ENCODE measurements around the gene TMEM225B.
"Not testable (repeated sequence)": the region's sequence is repeated elsewhere in the genome, so short reads cannot be mapped to it uniquely, and the experiment has no call there.

Gene TMEM225B

GRCh38 chr7:99597762-99598501 is at the start of gene TMEM225B:
TMEM225B (plus strand) TSS chr7:99598267; CDS start chr7:99604389, 6,122 bp downstream.
- H3K27ac ChIP-seq = no peak within 1 kb of the TSS
- no peak within 1 kb of the TSS for H3K4me3 ChIP-seq

DNA sequence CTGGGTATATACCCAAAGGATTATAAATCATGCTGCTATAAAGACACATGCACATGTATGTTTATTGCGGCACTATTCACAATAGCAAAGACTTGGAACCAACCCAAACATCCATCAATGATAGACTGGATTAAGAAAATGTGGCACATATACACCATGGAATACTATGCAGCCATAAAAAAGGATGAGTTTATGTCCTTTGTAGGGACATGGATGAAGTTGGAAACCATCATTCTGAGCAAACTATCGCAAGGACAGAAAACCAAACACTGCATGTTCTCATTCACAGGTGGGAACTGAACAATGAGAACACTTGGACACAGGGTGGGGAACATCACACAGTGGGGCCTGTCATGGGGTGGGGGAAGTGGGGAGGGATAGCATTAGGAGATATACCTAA is 48.5 kb upstream of the TMEM225B start:
- H3K27ac ChIP-seq, H3K4me3 ChIP-seq: not testable (repeated sequence)

DNA sequence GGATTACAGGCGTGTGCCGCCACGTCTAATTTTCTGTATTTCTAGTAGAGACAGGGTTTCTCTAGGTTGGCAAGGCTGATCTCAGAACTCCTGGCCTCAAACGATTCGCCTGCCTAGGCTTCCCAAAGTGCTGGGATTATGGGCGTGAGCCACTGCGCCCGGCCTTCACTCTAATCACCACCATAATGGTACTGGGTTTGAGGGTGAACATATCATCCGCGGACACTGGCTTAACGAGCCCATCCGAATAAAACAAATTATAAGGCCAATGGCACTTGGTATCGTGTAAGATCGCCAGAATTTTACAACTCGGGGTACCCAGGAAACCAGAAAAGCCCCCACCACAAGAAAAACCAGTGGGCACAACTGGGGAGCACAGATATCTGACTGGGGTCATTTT is 46.7 kb upstream of the TMEM225B start:
- Histone ChIP-seq H3K27ac (peak overlapping the region; percentile 38 to 97 (median 88)), H3K4me3 (peak overlapping the region; percentile 61 to 97 (median 74))

GRCh38 chr7:99551767-99552463 is 46.2 kb upstream of the TMEM225B start, which contains the start of gene FAM200A:
FAM200A (minus strand) TSS chr7:99552114; CDS start chr7:99548407, 3,707 bp downstream.
- H3K27ac ChIP-seq = peak within 1 kb of the TSS; percentile 38 to 97 (median 88)
- H3K4me3 ChIP-seq = peak within 1 kb of the TSS; percentile 61 to 97 (median 74)

- no peak overlapping the region for H3K27ac ChIP-seq
- H3K4me3 ChIP-seq = no peak overlapping the region
Observed at GRCh38 chr7:99553039-99553438, 45.0 kb upstream of the TMEM225B start.

- H3K27ac ChIP-seq = no peak overlapping the region
- H3K4me3 ChIP-seq = no peak overlapping the region
Observed at GRCh38 chr7:99554939-99555338, 43.1 kb upstream of the TMEM225B start.

- Histone ChIP-seq H3K4me3 (peak overlapping the region; percentile 64 to 99 (median 83)), H3K27ac (peak overlapping the region in 19 of 21 experiments; percentile 93 to 100 (median 98))
Observed at GRCh38 chr7:99557196-99557607, 40.9 kb upstream of the TMEM225B start.

DNA sequence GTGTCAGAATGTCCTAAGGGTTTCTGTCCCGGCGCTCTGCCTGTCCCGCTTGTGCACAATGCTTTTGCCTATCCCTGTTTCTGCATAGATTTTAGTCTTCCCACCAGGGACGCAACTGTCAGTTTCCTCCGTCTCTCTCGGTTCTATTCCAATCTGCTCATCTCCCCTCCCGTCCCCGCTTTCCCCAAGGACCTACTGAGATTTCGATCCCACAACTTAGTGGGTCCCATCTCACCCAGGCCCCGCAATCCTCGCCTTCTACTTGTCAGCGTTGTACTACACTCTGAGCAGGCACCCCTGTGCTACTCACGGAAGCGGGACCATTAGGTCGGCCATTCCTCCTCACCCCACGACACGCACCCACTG is 40.1 kb upstream of the TMEM225B start:
- Histone ChIP-seq H3K27ac (peak overlapping the region; percentile 89 to 100 (median 98)), H3K4me3 (peak overlapping the region; percentile 64 to 99 (median 83))

DNA sequence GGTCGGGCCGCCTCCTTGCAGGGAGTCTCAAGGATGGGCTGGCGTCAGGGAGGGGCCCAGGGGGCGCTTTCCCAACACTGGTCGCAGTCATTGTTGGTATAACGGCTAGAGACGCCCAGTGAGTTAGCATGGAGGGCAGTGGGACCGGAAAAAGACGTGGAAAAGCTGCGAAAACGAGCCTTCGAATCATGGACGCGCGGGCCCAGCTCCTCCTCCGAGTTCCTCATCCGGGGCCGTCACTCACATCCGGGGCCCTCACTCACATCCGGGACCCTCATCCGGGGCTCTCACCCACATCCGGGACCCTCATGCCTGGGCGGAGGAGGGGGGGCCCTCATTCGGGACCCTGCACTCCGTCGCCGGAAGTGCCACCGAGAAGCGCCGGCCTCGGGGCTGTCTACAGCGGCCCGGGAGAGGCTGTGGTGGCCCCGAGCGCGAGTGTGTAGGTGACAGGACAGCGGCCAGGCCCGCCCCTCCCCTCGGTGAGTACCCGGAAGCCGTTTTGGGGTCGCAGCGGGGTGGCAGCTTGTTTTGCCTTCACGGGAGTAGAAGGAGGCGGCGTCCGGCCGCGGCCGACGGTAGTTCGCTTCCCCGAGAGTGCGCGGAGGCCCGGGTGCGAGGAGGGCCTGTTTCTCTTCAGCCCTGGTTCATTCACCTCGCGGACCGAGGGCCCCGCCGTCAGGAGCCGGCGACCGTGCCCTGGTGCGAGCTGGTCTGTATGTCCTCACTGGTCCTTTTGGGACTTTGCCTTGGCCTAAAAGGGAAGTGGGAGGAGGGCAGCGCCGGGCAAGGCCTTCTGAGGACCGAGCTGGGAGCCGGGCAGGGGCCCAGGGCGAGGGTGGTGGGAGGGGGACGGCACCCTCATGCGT is 39.5 kb upstream of the TMEM225B start, which contains the start of gene ZNF655:
Gene ZNF655, plus strand, starts transcription at position 337 of the 869 bp plus-strand sequence. CDS start 1,918 bp downstream, outside the sequence.
- H3K4me3 ChIP-seq = peak within 1 kb of the TSS; percentile 64 to 99 (median 83)
- H3K27ac ChIP-seq = peak within 1 kb of the TSS; percentile 89 to 100 (median 98)

GRCh38 chr7:99559175-99559915 is 38.7 kb upstream of the TMEM225B start:
- peak overlapping the region; percentile 89 to 100 (median 98) for H3K27ac ChIP-seq
- H3K4me3 ChIP-seq = peak overlapping the region; percentile 64 to 99 (median 83)

GRCh38 chr7:99560834-99561736 is 37.0 kb upstream of the TMEM225B start:
- peak overlapping the region in 1 of 7 experiments; percentile 2 for H3K4me3 ChIP-seq
- peak overlapping the region in 17 of 21 experiments; percentile 5 to 98 (median 57) for H3K27ac ChIP-seq

DNA sequence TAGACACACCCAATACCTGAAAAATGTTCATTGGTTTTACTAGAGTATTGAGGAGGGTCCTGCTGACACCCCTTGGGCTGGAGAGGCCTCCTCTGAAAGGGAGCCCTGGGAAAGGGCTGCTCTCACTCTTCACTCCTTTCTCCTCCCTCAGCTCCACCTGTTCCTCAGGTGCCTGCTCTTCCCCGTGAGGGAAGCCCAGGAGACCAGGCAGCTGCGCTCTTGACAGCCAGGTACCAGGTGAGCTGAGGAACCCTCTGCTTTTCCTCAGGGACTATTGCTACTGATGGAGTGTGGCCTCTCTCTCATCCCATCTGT is 36.4 kb upstream of the TMEM225B start:
- peak overlapping the region in 15 of 21 experiments; percentile 15 to 98 (median 62) for H3K27ac ChIP-seq
- peak overlapping the region in 1 of 7 experiments; percentile 2 for H3K4me3 ChIP-seq

- no peak overlapping the region for H3K4me3 ChIP-seq
- peak overlapping the region in 17 of 21 experiments; percentile 1 to 98 (median 62) for H3K27ac ChIP-seq
Observed at GRCh38 chr7:99562114-99562784, 35.8 kb upstream of the TMEM225B start.

DNA sequence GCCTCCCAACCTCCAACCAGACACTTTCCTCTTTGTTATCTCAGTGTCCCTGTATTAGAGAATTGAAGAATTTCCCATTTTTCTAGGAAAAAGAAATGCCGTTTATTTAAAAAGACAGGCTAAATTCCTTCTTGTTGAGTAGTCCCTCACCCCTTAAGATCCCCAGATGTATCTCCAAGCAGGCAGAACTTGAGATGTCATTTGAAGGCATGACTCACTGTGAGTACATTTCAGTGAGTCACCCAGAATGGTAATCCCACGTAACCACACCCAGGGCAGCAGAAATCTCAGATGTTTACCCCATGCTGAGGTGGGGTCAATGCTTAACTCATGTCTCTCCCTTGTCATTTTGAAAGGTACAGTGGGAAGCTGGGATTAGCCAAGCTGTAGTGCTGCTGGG is 35.2 kb upstream of the TMEM225B start:
- H3K27ac ChIP-seq = peak overlapping the region in 17 of 21 experiments; percentile 1 to 98 (median 62)
- H3K4me3 ChIP-seq = no peak overlapping the region

- peak overlapping the region in 12 of 21 experiments; percentile 21 to 74 (median 55) for H3K27ac ChIP-seq
- no peak overlapping the region for H3K4me3 ChIP-seq
Observed at GRCh38 chr7:99563650-99564049, 34.4 kb upstream of the TMEM225B start.

GRCh38 chr7:99568770-99569169 is 29.3 kb upstream of the TMEM225B start:
- H3K27ac ChIP-seq, H3K4me3 ChIP-seq: not testable (repeated sequence)

DNA sequence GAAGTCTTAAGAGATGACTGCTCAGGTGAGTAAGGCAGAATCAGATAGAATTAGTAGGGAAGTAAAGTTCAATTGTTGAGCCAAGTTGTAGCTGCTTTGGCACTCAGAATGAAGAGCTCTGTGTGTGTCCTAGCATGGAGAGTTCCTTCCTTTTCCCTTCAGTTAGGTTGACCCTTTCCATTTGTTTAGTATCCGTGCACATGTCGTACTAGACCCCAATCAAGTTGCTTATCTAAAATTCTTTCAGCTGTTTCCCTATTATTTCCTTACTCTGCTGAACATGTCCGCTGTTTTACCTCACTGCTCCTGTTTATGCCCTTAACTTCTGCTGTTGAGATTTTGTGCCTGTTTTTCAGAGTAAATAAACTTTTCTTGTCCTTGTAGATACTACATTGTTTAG is 26.3 kb upstream of the TMEM225B start:
- Histone ChIP-seq H3K4me3 (no peak overlapping the region), H3K27ac (no peak overlapping the region)

All from skin epidermis (tissue), 12 donors.